Right atrium auricular region (tissue), 2 donors: Measurements from ENCODE around the gene NOTUM. TPM values are rescaled to one million over a fixed set of nuclear protein-coding genes. Genes with fewer than 3 reads are reported as not detected.

Experiments used
- DNase-seq: peaks from one replicate; pipeline ENCODE4 v3.0.0-alpha.2; 2019; ENCODE audit warnings: low spot score
- H3K27ac ChIP-seq, 2 donors: fragments of 200-600 bp; sonication (generic); 1 replicate in 1 of 2; 2 replicates in 1 of 2; pipeline ENCODE4 v1.5.1; 2016 to 2019
- H3K27me3 ChIP-seq, 2 donors: fragments of 200-600 bp; sonication (generic); one replicate each; pipeline versions ENCODE4 v1.5.1 to v1.6.0; 2017 to 2019
- H3K36me3 ChIP-seq: fragments of 200-600 bp; sonication (generic); one replicate; pipeline ENCODE4 v1.5.1; 2016
- H3K4me1 ChIP-seq, 2 donors: fragments of 200-600 bp; sonication (generic); one replicate each; pipeline versions ENCODE4 v1.5.1 to v1.6.0; 2017 to 2019
- H3K4me3 ChIP-seq, 2 donors: fragments of 200-600 bp; sonication (generic); 1 replicate in 1 of 2; 2 replicates in 1 of 2; pipeline ENCODE4 v1.5.1; 2017 to 2019; ENCODE audit warnings: mild to moderate bottlenecking in 1 of 2, moderate library complexity in 1 of 2
- H3K9me3 ChIP-seq, 2 donors: fragments of 200-600 bp; sonication (generic); one replicate each; pipeline ENCODE4 v1.5.1; 2019
- CTCF ChIP-seq, 2 donors: fragments of 200-600 bp; sonication (generic); IDR thresholded peaks; one replicate each; pipeline ENCODE4 v1.5.1; 2019; ENCODE audit warnings: antibody characterized with exemption in 2 of 2
- total RNA-seq, 2 donors: library from RNA; depleted of rRNA; stranded (reverse); fragments of >200 nt; gene quantifications; one replicate each; pipeline ENCODE4 v1.1.0, GENCODE V29; 2016

NOTUM gene
- total RNA-seq, 2 donors from 2014 or later: 0.35 TPM; not detected in 1

- no peaks in the 10 kb centered on the region for H3K36me3 ChIP-seq
- no peak overlapping the region for H3K4me3 ChIP-seq
- H3K9me3 ChIP-seq: no peaks in the 10 kb centered on the region
- DNase-seq: no peak
- peaks cover 0 to 28% of the 10 kb centered on the region in 2 donors for H3K4me1 ChIP-seq
- no peak for TF ChIP-seq CTCF (IDR thresholded peaks at IDR 0.05)
- H3K27ac ChIP-seq: no peak overlapping the region
- no peaks in the 10 kb centered on the region for H3K27me3 ChIP-seq
Observed at GRCh38 chr17:82001571-82002056, 40.6 kb upstream of the NOTUM start.

GRCh38 chr17:82000803-82001570 is 40.0 kb upstream of the NOTUM start:
- Histone ChIP-seq H3K4me3 (no peak overlapping the region), H3K4me1 (peaks cover 0 to 22% of the 10 kb centered on the region in 2 donors), H3K9me3 (no peaks in the 10 kb centered on the region), H3K27ac (no peak overlapping the region), H3K27me3 (no peaks in the 10 kb centered on the region), H3K36me3 (no peaks in the 10 kb centered on the region)
- TF ChIP-seq CTCF (IDR thresholded peaks at IDR 0.05): no peak
- no peak for DNase-seq

- H3K4me3 ChIP-seq: no peak overlapping the region
- H3K27ac ChIP-seq: no peak overlapping the region
- no peak for DNase-seq
- H3K36me3 ChIP-seq: no peaks in the 10 kb centered on the region
- H3K9me3 ChIP-seq: no peaks in the 10 kb centered on the region
- H3K4me1 ChIP-seq: peaks cover 0 to 20% of the 10 kb centered on the region in 2 donors
- H3K27me3 ChIP-seq: no peaks in the 10 kb centered on the region
- TF ChIP-seq CTCF (IDR thresholded peaks at IDR 0.05): no peak
Observed at GRCh38 chr17:81999976-82000802, 39.2 kb upstream of the NOTUM start.

- peaks cover 0 to 20% of the 10 kb centered on the region in 2 donors for H3K4me1 ChIP-seq
- no peaks in the 10 kb centered on the region for H3K36me3 ChIP-seq
- H3K9me3 ChIP-seq: no peaks in the 10 kb centered on the region
- H3K27me3 ChIP-seq: no peaks in the 10 kb centered on the region
- TF ChIP-seq CTCF (IDR thresholded peaks at IDR 0.05): no peak
- no peak overlapping the region for H3K4me3 ChIP-seq
- H3K27ac ChIP-seq: no peak overlapping the region
- no peak for DNase-seq
Observed at GRCh38 chr17:81999587-81999975, 38.6 kb upstream of the NOTUM start.

GRCh38 chr17:81998691-81999438 is 37.9 kb upstream of the NOTUM start:
- no peak for DNase-seq
- Histone ChIP-seq H3K4me1 (peaks cover 0 to 16% of the 10 kb centered on the region in 2 donors), H3K36me3 (no peaks in the 10 kb centered on the region), H3K27me3 (no peaks in the 10 kb centered on the region), H3K27ac (no peak overlapping the region), H3K9me3 (no peaks in the 10 kb centered on the region), H3K4me3 (no peak overlapping the region)
- no peak for TF ChIP-seq CTCF (IDR thresholded peaks at IDR 0.05)
